ENCODE data around the gene ABI3BP.

Gene ABI3BP

DNA sequence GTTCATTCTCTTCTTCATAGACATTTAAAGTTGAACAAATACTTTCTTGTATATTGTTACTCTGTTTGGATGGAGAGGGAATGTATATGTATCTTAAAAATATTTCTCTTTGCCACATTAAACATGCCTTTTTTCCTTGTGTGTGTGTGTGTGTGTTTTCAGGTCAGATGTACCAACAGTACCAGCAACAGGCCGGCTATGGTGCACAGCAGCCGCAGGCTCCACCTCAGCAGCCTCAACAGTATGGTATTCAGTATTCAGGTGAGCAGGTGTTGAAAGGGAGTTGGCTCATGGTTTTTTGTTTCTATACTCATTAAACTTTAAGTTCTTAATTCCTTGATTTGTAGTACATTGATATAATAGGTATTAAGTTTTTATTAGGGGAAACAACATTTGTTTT, 248.6 kb downstream of the ABI3BP start:
- no peak for DNase-seq (ENCODE audit: low read depth in 1 of 2, low spot score in 1 of 2)

- no peak for DNase-seq (ENCODE audit: low read depth in 1 of 2, low spot score in 1 of 2)
Observed at GRCh38 chr3:100743535-100743934, 249.7 kb downstream of the ABI3BP start.

GRCh38 chr3:100740207-100740606, 253.0 kb downstream of the ABI3BP start:
- no peak for DNase-seq (ENCODE audit: low read depth in 1 of 2, low spot score in 1 of 2)

DNA sequence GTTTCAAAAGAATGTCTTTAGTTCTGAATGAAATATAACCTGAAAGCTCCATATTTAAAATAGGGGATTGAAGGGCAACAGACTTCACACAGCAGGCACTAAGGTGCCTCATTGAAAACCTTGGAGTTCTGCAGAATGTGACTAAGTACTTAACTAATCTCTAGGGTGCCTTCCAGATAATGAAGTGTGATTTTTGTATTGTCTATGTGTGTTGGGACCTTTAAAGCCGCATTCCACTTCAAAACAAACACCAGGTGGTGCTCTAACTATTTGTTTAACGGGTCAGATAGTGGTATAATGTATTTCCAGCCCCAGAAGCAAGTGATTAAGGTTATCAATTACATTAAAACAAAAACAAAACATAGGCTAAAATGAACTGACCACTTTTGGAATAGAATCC, 255.9 kb downstream of the ABI3BP start:
- no peak for DNase-seq (ENCODE audit: low read depth in 1 of 2, low spot score in 1 of 2)

DNA sequence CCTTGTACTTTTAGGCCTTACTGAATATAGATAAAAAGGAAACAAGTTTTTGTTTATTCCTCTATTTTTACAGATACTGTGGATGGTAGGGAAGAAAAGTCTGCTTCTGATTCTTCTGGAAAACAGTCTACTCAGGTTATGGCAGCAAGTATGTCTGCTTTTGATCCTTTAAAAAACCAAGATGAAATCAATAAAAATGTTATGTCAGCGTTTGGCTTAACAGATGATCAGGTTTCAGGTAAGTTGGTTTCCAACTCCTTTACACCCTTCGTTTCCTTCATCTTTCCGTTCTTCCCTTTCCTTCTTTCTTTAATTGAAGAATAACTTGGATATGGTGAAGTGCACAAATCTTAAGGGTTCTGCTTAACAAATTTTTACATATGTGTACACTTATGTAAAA, 260.8 kb downstream of the ABI3BP start:
- no peak for DNase-seq (ENCODE audit: low read depth in 1 of 2, low spot score in 1 of 2)

DNA sequence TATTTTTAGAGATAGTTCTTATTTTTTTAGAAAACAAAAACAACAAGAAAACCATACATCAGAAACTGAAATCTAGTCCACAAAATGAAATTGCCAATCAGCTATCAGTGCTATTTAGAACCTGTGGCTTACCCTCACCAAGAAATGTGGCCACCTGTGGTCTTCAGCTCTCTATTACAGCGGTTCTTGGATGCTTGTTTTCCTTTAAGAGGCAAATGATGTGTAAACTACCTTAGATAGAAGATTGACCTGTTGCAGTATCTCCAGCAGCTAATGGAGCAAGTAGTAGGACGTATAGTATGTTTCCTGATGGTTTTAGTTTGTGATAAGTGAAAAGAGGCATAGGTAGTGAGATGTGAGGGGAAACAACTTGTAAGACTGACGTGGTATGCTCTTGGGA, 262.7 kb downstream of the ABI3BP start:
- no peak for DNase-seq (ENCODE audit: low read depth in 1 of 2, low spot score in 1 of 2)

GRCh38 chr3:100726706-100727105, 266.5 kb downstream of the ABI3BP start:
- DNase-seq (ENCODE audit: low read depth in 1 of 2, low spot score in 1 of 2): no peak

DNA sequence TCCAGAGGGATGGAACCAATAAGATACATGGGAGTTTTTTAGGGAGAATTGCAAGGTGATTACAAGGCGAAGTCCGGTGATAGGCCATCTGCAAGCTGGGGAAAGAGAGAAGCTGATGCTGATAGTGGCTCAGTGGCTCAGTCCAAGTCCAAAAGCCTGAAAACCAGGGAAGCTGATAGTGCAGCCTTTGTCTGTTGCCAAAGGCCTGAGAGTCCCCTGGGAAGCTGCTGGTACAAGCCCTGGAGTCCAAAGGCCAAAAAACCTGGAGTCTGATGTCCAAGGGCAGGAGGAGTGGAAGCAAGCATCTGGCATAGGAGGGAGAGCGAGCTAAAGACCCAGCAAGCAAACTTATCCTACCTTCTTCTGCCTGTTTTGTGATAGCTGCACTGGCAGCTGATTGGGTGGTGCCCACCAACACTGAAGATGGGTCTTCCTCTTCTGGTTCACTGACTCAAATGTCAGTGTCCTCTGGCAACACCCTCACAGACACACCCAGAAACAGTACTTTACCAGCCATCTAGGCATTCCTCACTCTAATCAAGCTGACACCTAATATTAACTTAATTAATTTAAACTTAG, 267.2 kb downstream of the ABI3BP start:
- no peak for DNase-seq (ENCODE audit: low read depth in 1 of 2, low spot score in 1 of 2)

DNA sequence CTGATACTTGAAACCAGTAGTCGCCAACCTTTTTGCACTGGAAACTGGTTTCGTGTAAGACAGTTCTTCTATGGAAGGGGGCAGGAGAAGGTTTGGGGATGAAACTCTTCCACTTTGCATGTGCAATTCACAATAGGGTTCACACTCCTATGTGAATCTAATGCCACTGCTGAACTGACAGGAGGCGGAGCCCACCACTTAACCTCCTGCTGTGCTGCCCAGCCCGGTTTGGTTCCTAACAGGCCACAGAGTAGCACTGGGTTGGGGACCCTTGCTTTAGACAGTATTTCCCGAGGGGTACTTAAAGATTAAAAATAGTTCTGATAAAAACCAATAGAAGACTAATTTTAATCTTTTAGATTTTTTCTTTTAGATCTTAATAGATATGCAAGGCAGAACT, 272.8 kb downstream of the ABI3BP start:
- no peak for DNase-seq (ENCODE audit: low read depth in 1 of 2, low spot score in 1 of 2)

DNA sequence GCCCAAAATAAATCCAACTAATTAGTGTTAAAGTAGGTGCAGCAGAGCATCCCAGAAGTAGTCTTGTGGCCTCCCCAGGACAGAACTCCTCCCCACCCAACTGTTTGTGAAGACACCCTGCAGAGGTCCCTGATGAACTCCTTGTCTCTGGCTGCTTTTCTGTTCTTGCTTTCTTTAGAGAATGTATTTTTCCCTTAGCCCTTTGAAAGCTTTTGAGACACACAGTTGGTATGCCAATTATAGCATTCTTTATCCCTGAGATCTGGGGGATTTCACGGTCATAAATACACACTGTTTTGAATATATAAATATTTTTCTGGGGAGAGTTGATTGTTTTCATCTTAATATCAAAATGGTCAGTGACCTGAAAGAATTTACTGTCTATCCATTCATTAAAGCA, 274.1 kb downstream of the ABI3BP start:
- DNase-seq (ENCODE audit: low read depth in 1 of 2, low spot score in 1 of 2): no peak

DNA sequence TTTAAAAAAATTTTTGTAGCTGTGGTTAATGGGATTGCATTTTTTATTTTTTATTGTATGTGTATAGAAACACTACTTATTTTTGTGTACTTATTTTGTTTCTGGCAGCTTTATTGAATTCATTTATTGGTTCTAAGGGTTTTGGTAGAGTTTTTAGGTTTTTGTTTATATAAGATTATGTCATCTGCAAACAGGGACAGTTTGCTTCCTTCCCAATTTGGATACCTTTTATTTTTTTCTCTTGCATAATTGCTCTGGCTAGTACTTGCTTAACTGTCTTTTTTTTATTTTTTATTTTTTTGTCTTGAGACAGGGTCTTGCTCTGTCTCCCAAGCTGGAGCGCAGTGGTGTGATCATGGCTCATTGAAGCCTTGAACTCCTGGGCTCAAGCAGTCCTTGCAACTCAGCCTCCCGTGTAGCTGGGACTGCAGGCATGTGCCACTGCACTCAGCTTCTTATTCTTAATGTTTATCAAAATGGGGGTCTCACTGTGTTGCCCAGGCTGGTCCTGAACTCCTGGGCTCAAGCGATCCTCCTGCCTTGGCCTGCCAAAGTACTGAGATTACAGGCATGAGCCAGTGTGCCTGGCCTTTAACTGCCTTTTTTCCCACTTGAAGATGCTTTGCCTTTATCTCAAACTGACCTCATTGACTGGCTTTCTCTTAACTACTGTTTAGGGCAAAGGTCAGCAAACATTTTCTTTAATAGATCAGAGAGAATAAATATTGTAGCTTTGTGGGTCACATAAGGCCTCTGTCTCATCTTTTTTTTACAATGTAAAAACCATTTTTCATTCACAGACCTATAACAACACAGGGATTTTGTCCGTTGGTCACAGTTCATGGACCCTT, 275.4 kb downstream of the ABI3BP start:
- no peak for DNase-seq (ENCODE audit: low read depth in 1 of 2, low spot score in 1 of 2)

GRCh38 chr3:100717063-100717462, 276.2 kb downstream of the ABI3BP start:
- no peak for DNase-seq (ENCODE audit: low read depth in 1 of 2, low spot score in 1 of 2)

GRCh38 chr3:100715176-100715575, 278.0 kb downstream of the ABI3BP start:
- DNase-seq (ENCODE audit: low read depth in 1 of 2, low spot score in 1 of 2): no peak

DNA sequence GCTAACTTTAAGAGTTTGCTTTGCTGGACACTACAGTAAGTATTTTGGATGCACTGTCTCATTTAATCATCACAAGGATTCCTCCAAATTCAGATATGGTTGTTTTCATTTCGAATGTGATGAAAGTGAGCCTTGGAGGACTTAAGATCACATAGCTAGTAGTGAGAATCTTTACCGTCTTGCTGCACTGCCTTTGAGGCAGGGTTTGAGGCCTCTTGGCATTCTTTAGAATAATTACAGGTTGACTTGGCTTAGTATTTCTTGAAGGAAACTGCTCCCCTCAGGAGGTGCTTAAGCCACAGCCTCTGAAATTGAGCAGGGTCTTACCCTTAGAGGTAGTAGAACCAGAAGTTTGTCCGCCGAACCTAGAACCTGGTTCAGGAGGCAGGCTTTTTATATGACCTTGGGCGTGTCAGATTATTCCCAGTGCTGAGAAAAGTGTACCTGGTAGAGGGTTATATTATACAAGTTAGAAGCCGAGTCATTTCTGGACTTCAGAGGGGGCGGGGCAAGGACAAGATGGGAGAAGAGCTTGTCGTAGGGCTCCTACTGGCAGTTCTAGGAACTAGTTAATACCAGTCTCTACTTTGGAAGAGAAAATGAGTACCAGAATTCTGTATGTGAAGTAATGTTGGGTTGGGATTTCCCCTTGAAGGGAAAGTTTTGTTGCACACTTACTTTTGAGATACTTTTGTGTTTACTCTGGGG, 282.8 kb downstream of the ABI3BP start:
- peak in 1 of 2 donors; percentile 51 for DNase-seq (ENCODE audit: low read depth in 1 of 2, low spot score in 1 of 2)

GRCh38 chr3:100709842-100710260, 283.4 kb downstream of the ABI3BP start:
- DNase-seq (ENCODE audit: low read depth in 1 of 2, low spot score in 1 of 2): peak in 1 of 2 donors; percentile 25

DNA sequence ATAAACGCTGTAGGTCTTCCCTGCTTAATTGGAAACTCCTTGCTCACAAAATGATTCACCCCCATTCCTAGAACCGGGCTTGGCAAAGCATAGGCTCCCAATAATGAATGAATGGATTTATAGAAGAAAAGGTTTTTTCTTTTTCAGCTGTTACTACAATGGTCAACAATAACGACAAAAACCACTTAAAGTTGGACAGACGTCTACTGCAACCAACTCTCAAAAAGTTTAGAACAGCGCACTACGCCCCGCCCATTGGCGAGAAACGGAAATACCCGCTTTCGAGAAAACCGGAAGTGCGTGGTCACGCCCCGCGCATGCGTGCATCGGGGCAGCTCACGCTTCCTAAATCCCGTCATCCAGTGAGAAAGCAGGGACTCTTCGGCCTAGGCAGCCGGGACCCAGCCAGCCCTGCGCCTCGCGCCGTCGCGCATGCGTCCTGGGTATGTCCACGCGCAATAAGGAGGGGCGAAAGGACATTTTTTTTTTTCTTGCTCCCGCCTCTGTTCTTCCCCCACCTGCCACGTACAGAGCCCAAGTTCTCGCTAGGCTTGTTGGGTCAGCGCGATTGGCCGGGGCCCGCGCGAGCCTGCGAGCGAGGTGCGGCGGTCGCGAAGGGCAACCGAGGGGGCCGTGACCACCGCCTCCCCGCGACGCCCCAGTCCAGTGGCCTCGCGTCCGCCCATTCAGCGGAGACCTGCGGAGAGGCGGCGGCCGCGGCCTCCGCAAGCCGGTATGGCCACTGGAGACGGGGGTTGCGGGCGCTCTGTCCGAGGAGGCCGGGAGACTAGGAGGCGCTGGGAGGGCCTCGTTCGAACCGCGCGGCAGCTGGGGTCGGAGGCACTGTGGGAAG, 284.0 kb downstream of the ABI3BP start, which contains the start of gene TFG:
TFG (plus strand) TSS at position 506 of the 853 bp plus-strand sequence. CDS start 4,192 bp downstream, outside the sequence.
- peak; percentile 94 to 96 for DNase-seq (ENCODE audit: low read depth in 1 of 2, low spot score in 1 of 2)

DNA sequence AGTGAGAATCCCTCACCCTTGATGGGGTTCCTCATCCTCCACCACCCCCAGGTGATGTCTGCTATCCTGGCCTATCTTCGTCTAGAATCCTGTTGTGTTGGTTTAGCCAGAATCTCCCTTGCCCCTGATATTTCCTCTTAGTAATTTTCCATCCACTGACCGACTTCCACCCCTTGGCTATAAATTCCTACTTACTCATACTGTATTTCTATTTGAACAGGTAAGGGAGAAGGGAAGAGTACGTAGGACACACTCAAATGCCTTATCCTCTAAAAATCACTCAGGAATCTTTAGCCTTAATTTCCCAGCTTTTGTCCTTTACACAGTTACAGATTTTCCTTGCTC, 284.6 kb downstream of the ABI3BP start:
- no peak for DNase-seq (ENCODE audit: low read depth in 1 of 2, low spot score in 1 of 2)

DNA sequence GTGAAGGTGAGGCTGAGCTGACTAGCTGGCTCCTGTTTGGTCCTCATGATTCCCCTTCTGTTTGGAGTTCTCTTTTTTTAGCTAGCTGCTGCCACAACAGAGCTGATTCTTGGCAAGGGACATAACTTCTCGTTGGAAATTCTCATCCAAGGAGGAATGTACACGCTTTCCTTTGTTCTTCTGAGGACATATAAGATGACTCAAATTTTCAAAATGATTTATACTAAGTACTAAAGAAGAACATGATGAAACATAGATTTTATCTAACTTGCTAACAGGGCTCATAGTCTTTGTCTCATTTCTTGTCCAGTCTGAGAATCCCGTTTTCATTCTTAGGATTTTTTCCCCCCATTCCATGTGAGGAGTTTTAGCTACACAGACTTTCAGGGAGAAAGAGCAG, 286.9 kb downstream of the ABI3BP start:
- DNase-seq (ENCODE audit: low read depth in 1 of 2, low spot score in 1 of 2): no peak

DNA sequence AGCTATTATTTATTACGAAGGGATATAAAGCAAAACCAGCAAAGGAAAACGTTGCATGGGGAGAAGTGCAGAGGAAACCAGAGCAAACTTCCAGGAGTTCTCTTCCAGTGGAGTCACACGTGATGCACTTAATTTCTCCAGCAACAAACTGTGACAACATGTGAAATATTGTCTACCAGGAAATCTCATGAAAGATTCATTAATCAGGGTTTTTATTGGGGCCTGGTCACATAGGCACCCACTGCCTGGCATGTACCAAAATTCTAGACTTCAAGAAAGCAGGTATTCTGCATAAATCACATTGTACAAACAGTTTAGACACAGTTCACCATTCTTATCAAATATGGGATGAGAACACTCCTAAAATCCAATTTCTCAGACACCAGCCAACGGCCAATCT, 289.4 kb downstream of the ABI3BP start:
- DNase-seq (ENCODE audit: low read depth in 1 of 2, low spot score in 1 of 2): no peak

DNA sequence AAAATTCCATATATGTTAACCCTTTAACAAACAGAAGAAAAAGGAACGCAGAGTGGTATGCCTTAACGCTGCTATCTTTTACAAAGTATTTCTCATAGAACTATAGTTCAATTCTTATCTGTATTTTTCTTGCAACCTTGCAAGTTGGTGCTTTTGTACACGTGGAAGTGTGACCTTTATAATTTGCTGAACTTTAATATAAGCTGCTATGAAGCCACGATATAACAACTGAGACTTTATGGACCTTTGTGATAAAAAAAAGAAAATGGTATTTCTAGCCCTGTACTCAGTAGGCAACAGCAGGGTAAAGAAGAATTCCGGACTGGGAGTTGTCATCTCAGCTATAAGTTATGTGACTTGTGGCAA, 290.3 kb downstream of the ABI3BP start:
- DNase-seq (ENCODE audit: low read depth in 1 of 2, low spot score in 1 of 2): no peak
